ENCODE data around the gene DOCK1.
"Not testable (repeated sequence)": the region's sequence is repeated elsewhere in the genome, so short reads cannot be mapped to it uniquely, and the experiment has no call there.

Gene DOCK1

GRCh38 chr10:126892226-126893175, 12.7 kb upstream of the DOCK1 start:
- no peak overlapping the region for H3K27ac Mint-ChIP-seq
- ATAC-seq (no peak), DNase-seq (no peak)
- H3K4me3 Mint-ChIP-seq = no peak overlapping the region
- H3K36me3 Mint-ChIP-seq (ENCODE audit: low read depth) = no peaks in the 10 kb centered on the region
- no peaks in the 10 kb centered on the region for H3K4me1 Mint-ChIP-seq
- H3K27me3 Mint-ChIP-seq = no peaks in the 10 kb centered on the region
- no peaks in the 10 kb centered on the region for H3K9me3 Mint-ChIP-seq

GRCh38 chr10:126893206-126893605, 12.0 kb upstream of the DOCK1 start:
- H3K4me1 Mint-ChIP-seq = no peaks in the 10 kb centered on the region

GRCh38 chr10:126893841-126894240, 11.4 kb upstream of the DOCK1 start:
- Mint-ChIP-seq H3K4me1 (no peaks in the 10 kb centered on the region), H3K27ac (no peak overlapping the region), H3K9me3 (peaks cover 4% of the 10 kb centered on the region), H3K27me3 (no peaks in the 10 kb centered on the region), H3K4me3 (no peak overlapping the region), H3K36me3 (ENCODE audit: low read depth) (no peaks in the 10 kb centered on the region)
- no peak for DNase-seq
- ATAC-seq = no peak

More at GRCh38 chr10:126893206-126893605, 12.0 kb upstream of the DOCK1 start:
- no peak for DNase-seq
- Mint-ChIP-seq H3K9me3 (peaks cover 4% of the 10 kb centered on the region), H3K27ac (no peak overlapping the region), H3K36me3 (ENCODE audit: low read depth) (no peaks in the 10 kb centered on the region), H3K4me3 (no peak overlapping the region), H3K27me3 (no peaks in the 10 kb centered on the region)
- ATAC-seq = no peak

- no peak for DNase-seq
- no peaks in the 10 kb centered on the region for H3K4me1 Mint-ChIP-seq
- ATAC-seq = no peak
- H3K4me3 Mint-ChIP-seq = no peak overlapping the region
- no peak overlapping the region for H3K27ac Mint-ChIP-seq
- peaks cover 3% of the 10 kb centered on the region for H3K36me3 Mint-ChIP-seq (ENCODE audit: low read depth)
- H3K9me3 Mint-ChIP-seq = peaks cover 11% of the 10 kb centered on the region
- H3K27me3 Mint-ChIP-seq = no peaks in the 10 kb centered on the region
Observed at GRCh38 chr10:126895214-126895781, 9.9 kb upstream of the DOCK1 start.

GRCh38 chr10:126898460-126898859, 6.8 kb upstream of the DOCK1 start:
- peaks cover 6% of the 10 kb centered on the region for H3K27me3 Mint-ChIP-seq
- H3K9me3 Mint-ChIP-seq = peaks cover 11% of the 10 kb centered on the region
- no peak for ATAC-seq
- peaks cover 3% of the 10 kb centered on the region for H3K36me3 Mint-ChIP-seq (ENCODE audit: low read depth)
- no peak for DNase-seq
- no peaks in the 10 kb centered on the region for H3K4me1 Mint-ChIP-seq
- H3K4me3 Mint-ChIP-seq = no peak overlapping the region
- H3K27ac Mint-ChIP-seq = no peak overlapping the region

GRCh38 chr10:126899529-126899928, 5.7 kb upstream of the DOCK1 start:
- not testable (repeated sequence) for DNase-seq; H3K4me3 Mint-ChIP-seq; ATAC-seq; H3K4me1 Mint-ChIP-seq; H3K36me3 Mint-ChIP-seq (ENCODE audit: low read depth); H3K27ac Mint-ChIP-seq
- Mint-ChIP-seq H3K9me3 (peaks cover 11% of the 10 kb centered on the region), H3K27me3 (peaks cover 12% of the 10 kb centered on the region)

- no peak overlapping the region for H3K27ac Mint-ChIP-seq
- ATAC-seq = no peak
- no peak overlapping the region for H3K4me3 Mint-ChIP-seq
- H3K36me3 Mint-ChIP-seq (ENCODE audit: low read depth) = peaks cover 3% of the 10 kb centered on the region
- H3K27me3 Mint-ChIP-seq = peaks cover 26% of the 10 kb centered on the region
- H3K4me1 Mint-ChIP-seq = no peaks in the 10 kb centered on the region
- DNase-seq = no peak
- H3K9me3 Mint-ChIP-seq = peaks cover 11% of the 10 kb centered on the region
Observed at GRCh38 chr10:126902157-126902556, 3.1 kb upstream of the DOCK1 start.

GRCh38 chr10:126903656-126904360, 1.4 kb upstream of the DOCK1 start:
- peaks cover 30% of the 10 kb centered on the region for H3K27me3 Mint-ChIP-seq
- no peaks in the 10 kb centered on the region for H3K4me1 Mint-ChIP-seq
- DNase-seq = no peak
- H3K9me3 Mint-ChIP-seq = peaks cover 7% of the 10 kb centered on the region
- H3K27ac Mint-ChIP-seq = no peak overlapping the region
- no peak overlapping the region for H3K4me3 Mint-ChIP-seq
- H3K36me3 Mint-ChIP-seq (ENCODE audit: low read depth) = peaks cover 3% of the 10 kb centered on the region
- ATAC-seq = no peak

GRCh38 chr10:126904516-126904817, 761 bp upstream of the DOCK1 start:
- Mint-ChIP-seq H3K36me3 (ENCODE audit: low read depth) (peaks cover 3% of the 10 kb centered on the region), H3K27ac (no peak overlapping the region), H3K27me3 (peaks cover 30% of the 10 kb centered on the region), H3K4me3 (no peak overlapping the region), H3K9me3 (peaks cover 3% of the 10 kb centered on the region), H3K4me1 (no peaks in the 10 kb centered on the region)
- ATAC-seq (peak; percentile 20), DNase-seq (no peak)

- DNase-seq (no peak), ATAC-seq (no peak)
- no peak overlapping the region for H3K27ac Mint-ChIP-seq
- no peaks in the 10 kb centered on the region for H3K4me1 Mint-ChIP-seq
- H3K27me3 Mint-ChIP-seq = peaks cover 30% of the 10 kb centered on the region
- H3K9me3 Mint-ChIP-seq = no peaks in the 10 kb centered on the region
- H3K36me3 Mint-ChIP-seq (ENCODE audit: low read depth) = no peaks in the 10 kb centered on the region
- peak overlapping the region; percentile 12 for H3K4me3 Mint-ChIP-seq
Observed at GRCh38 chr10:126905776-126906703, 812 bp downstream of the DOCK1 start.

GRCh38 chr10:126906704-126907422, 1.6 kb downstream of the DOCK1 start:
- H3K27me3 Mint-ChIP-seq = peaks cover 30% of the 10 kb centered on the region
- DNase-seq (no peak), ATAC-seq (no peak)
- H3K9me3 Mint-ChIP-seq = no peaks in the 10 kb centered on the region
- no peaks in the 10 kb centered on the region for H3K36me3 Mint-ChIP-seq (ENCODE audit: low read depth)
- H3K27ac Mint-ChIP-seq = no peak overlapping the region
- no peaks in the 10 kb centered on the region for H3K4me1 Mint-ChIP-seq
- H3K4me3 Mint-ChIP-seq = peak overlapping the region; percentile 12

- Mint-ChIP-seq H3K27ac (no peak overlapping the region), H3K4me3 (no peak overlapping the region), H3K27me3 (peaks cover 30% of the 10 kb centered on the region), H3K9me3 (no peaks in the 10 kb centered on the region), H3K36me3 (ENCODE audit: low read depth) (no peaks in the 10 kb centered on the region), H3K4me1 (no peaks in the 10 kb centered on the region)
- no peak for DNase-seq
- ATAC-seq = no peak
Observed at GRCh38 chr10:126907423-126907970, 2.3 kb downstream of the DOCK1 start.

- no peaks in the 10 kb centered on the region for H3K36me3 Mint-ChIP-seq (ENCODE audit: low read depth)
- no peaks in the 10 kb centered on the region for H3K4me1 Mint-ChIP-seq
- H3K9me3 Mint-ChIP-seq = no peaks in the 10 kb centered on the region
- no peak overlapping the region for H3K27ac Mint-ChIP-seq
- peaks cover 27% of the 10 kb centered on the region for H3K27me3 Mint-ChIP-seq
- DNase-seq = no peak
- no peak overlapping the region for H3K4me3 Mint-ChIP-seq
- no peak for ATAC-seq
Observed at GRCh38 chr10:126908225-126908624, 3.0 kb downstream of the DOCK1 start.

Measured in activated naive CD8-positive, alpha-beta T cell treated with anti-CD3 and anti-CD28 coated beads, Interleukin-2, amount 50 U/mL, for 24 hours (primary cell).